ENCODE results near the gene RHBDL1. TPM values are rescaled to one million over a fixed set of nuclear protein-coding genes. Genes with fewer than 3 reads are reported as not detected.
"Not testable (repeated sequence)": the region's sequence is repeated elsewhere in the genome, so short reads cannot be mapped to it uniquely, and the experiment has no call there.

Gene RHBDL1
- total RNA-seq, 2 donors from 2014 or later, result 0.67 to 1.3 TPM

GRCh38 chr16:711084-711483, 35.6 kb downstream of the RHBDL1 start:
- H3K9me3 ChIP-seq, result no peaks in the 10 kb centered on the region
- peaks cover 11 to 33% of the 10 kb centered on the region in 2 donors for H3K27me3 ChIP-seq
- DNase-seq (ENCODE audit: low spot score), result no peak
- H3K4me1 ChIP-seq, result peaks cover 0 to 41% of the 10 kb centered on the region in 2 donors
- no peak for TF ChIP-seq CTCF (IDR thresholded peaks at IDR 0.05)
- H3K4me3 ChIP-seq, result no peak overlapping the region
- no peak overlapping the region for H3K27ac ChIP-seq
- H3K36me3 ChIP-seq, result no peaks in the 10 kb centered on the region

- peaks cover 5 to 29% of the 10 kb centered on the region in 2 donors for H3K27me3 ChIP-seq
- H3K27ac ChIP-seq, result no peak overlapping the region
- peak; percentile 72 to 98 for TF ChIP-seq CTCF (IDR thresholded peaks at IDR 0.05)
- peaks cover 0 to 41% of the 10 kb centered on the region in 2 donors for H3K4me1 ChIP-seq
- no peaks in the 10 kb centered on the region for H3K36me3 ChIP-seq
- no peak overlapping the region for H3K4me3 ChIP-seq
- no peaks in the 10 kb centered on the region for H3K9me3 ChIP-seq
- peak; percentile 74 for DNase-seq (ENCODE audit: low spot score)
Observed at GRCh38 chr16:711548-712320, 36.3 kb downstream of the RHBDL1 start.

GRCh38 chr16:712740-713250, 37.3 kb downstream of the RHBDL1 start:
- H3K27ac ChIP-seq; H3K4me3 ChIP-seq; DNase-seq (ENCODE audit: low spot score); H3K9me3 ChIP-seq; H3K36me3 ChIP-seq: not testable (repeated sequence)
- peak in 1 of 2 donors; percentile 40 for TF ChIP-seq CTCF (IDR thresholded peaks at IDR 0.05)
- H3K27me3 ChIP-seq, result peaks cover 3 to 24% of the 10 kb centered on the region in 2 donors
- H3K4me1 ChIP-seq, result peaks cover 0 to 46% of the 10 kb centered on the region in 2 donors

- Histone ChIP-seq H3K4me1 (peaks cover 0 to 51% of the 10 kb centered on the region in 2 donors), H3K27me3 (peaks cover 0 to 14% of the 10 kb centered on the region in 2 donors), H3K9me3 (no peaks in the 10 kb centered on the region), H3K27ac (no peak overlapping the region), H3K36me3 (no peaks in the 10 kb centered on the region), H3K4me3 (peak overlapping the region in 1 of 2 donors; percentile 48)
- no peak for TF ChIP-seq CTCF (IDR thresholded peaks at IDR 0.05)
- no peak for DNase-seq (ENCODE audit: low spot score)
Observed at GRCh38 chr16:714079-714478, 38.6 kb downstream of the RHBDL1 start.

- H3K9me3 ChIP-seq, result no peaks in the 10 kb centered on the region
- peaks cover 0 to 52% of the 10 kb centered on the region in 2 donors for H3K4me1 ChIP-seq
- peak; percentile 90 for DNase-seq (ENCODE audit: low spot score)
- TF ChIP-seq CTCF (IDR thresholded peaks at IDR 0.05), result no peak
- H3K36me3 ChIP-seq, result no peaks in the 10 kb centered on the region
- peak within 1 kb of the TSS; percentile 73 to 81 for H3K4me3 ChIP-seq
- peaks cover 0 to 10% of the 10 kb centered on the region in 2 donors for H3K27me3 ChIP-seq
- H3K27ac ChIP-seq, result peak within 1 kb of the TSS in 1 of 2 donors; percentile 40
Observed at GRCh38 chr16:714558-715476, 39.3 kb downstream of the RHBDL1 start, which contains the start of gene METRN. Gene METRN, plus strand, starts transcription at chr16:715118. Its CDS starts 172 bp downstream, at chr16:715290.

Measured in right atrium auricular region (tissue), 2 donors.